Endothelial cell of umbilical vein (primary cell): Measurements from ENCODE around the gene NOX5. TPM values are rescaled to one million over a fixed set of nuclear protein-coding genes. Genes with fewer than 3 reads are reported as not detected.

Source experiments
- BruUV-seq: library from RNA; stranded (reverse); fragments of 400-500 nt; replicated peaks from 2 replicates; lab custom pipeline; 2021; lab: Mats Ljungman, UMichigan
- CTCF ChIA-PET: fragments of 300-600, 350-600 bp; sonication (Branson Sonifier 250); formaldehyde crosslinking; loops from one replicate; lab custom pipeline; 2021; ENCODE audit warnings: antibody characterized with exemption, inconsistent platforms; lab: Charles Lee
- POLR2A ChIA-PET: fragments of 300-600, 350-600 bp; sonication (Branson Sonifier 250); formaldehyde crosslinking; loops from one replicate; lab custom pipeline; 2021; ENCODE audit warnings: antibody characterized with exemption, inconsistent platforms; lab: Charles Lee
- DNase-seq: peaks from one replicate; pipeline ENCODE4 v3.0.0-alpha.2; 2011; ENCODE audit warnings: low read depth, low spot score
- FAIRE-seq: peaks from 2 replicates; lab custom pipeline; 2011; peaks lifted over from hg19 to GRCh38; lab: Jason Lieb, UNC
- H2AFZ ChIP-seq: 2 replicates; pipeline ENCODE4 v1.6.0; 2012; ENCODE audit warnings: low read depth, low read length, control low read depth, inconsistent platforms
- H3K27ac ChIP-seq: 2 replicates; pipeline ENCODE4 v1.5.1; 2011; ENCODE audit warnings: low read depth, mild to moderate bottlenecking, control low read depth, low read length, moderate library complexity; ENCODE audit not compliant: insufficient read depth
- H3K27me3 ChIP-seq, 2 experiments: 2 replicates each; pipeline versions ENCODE4 v1.6.0 to v1.6.1; 2011; ENCODE audit warnings: low read length in 2 of 2, mixed read lengths in 1 of 2; ENCODE audit not compliant: control insufficient read depth in 2 of 2, insufficient read depth in 2 of 2
- H3K36me3 ChIP-seq, 2 experiments: 2 replicates in 1 of 2; 3 replicates in 1 of 2; pipeline ENCODE4 v1.5.1; 2011; ENCODE audit warnings: low read length in 2 of 2, mild to moderate bottlenecking in 1 of 2, moderate library complexity in 1 of 2; ENCODE audit not compliant: control insufficient read depth in 2 of 2, insufficient read depth in 2 of 2; ENCODE audit errors: extremely low read depth in 1 of 2
- H3K4me1 ChIP-seq: 3 replicates; pipeline ENCODE4 v1.5.1; 2011; ENCODE audit warnings: mild to moderate bottlenecking, low read length; ENCODE audit not compliant: control insufficient read depth, insufficient read depth; ENCODE audit errors: extremely low read depth
- H3K4me2 ChIP-seq: 2 replicates; pipeline ENCODE4 v1.6.1; 2011; ENCODE audit warnings: low read length, control low read depth, mixed read lengths; ENCODE audit not compliant: insufficient read depth
- H3K4me3 ChIP-seq, 3 experiments: fragments of 200-600 bp in 1 of 3; sonication (generic), shearing (Covaris generic) in 1 of 3; replicated peaks in 1 of 3; 2 replicates each; pipeline ENCODE4 v1.5.1; 2011 to 2016; ENCODE audit warnings: control low read depth in 3 of 3, low read length in 3 of 3, mild to moderate bottlenecking in 2 of 3, inconsistent platforms in 1 of 3, low read depth in 1 of 3, moderate library complexity in 1 of 3; ENCODE audit not compliant: insufficient read depth in 1 of 3
- H3K79me2 ChIP-seq: 2 replicates; pipeline ENCODE4 v1.6.0; 2012; ENCODE audit warnings: low read length, inconsistent platforms; ENCODE audit not compliant: control insufficient read depth, insufficient read depth
- H3K9ac ChIP-seq: replicated peaks from 2 replicates; pipeline ENCODE3; 2011; ENCODE audit warnings: low read length, control low read depth; ENCODE audit not compliant: insufficient read depth; ENCODE audit errors: extremely low read depth
- H3K9me1 ChIP-seq: replicated peaks from 3 replicates; pipeline ENCODE4 v1.6.0; 2011; ENCODE audit warnings: mild to moderate bottlenecking, low read length; ENCODE audit not compliant: control insufficient read depth, insufficient read depth; ENCODE audit errors: extremely low read depth
- H3K9me3 ChIP-seq: replicated peaks from 2 replicates; pipeline ENCODE4 v1.5.1; 2012; ENCODE audit warnings: low read length, inconsistent platforms; ENCODE audit not compliant: control insufficient read depth, insufficient read depth
- H4K20me1 ChIP-seq: replicated peaks from 2 replicates; pipeline ENCODE3; 2011; ENCODE audit warnings: mild to moderate bottlenecking, low read length; ENCODE audit not compliant: control insufficient read depth, insufficient read depth; ENCODE audit errors: extremely low read depth
- CTCF ChIP-seq, 2 donors: IDR thresholded peaks; 1 replicate in 1 of 2; 2 replicates in 1 of 2; pipeline ENCODE4 v1.5.1; 2011; ENCODE audit warnings: low read length in 2 of 2, mild to moderate bottlenecking in 2 of 2, moderate library complexity in 2 of 2, control low read depth in 1 of 2, inconsistent platforms in 1 of 2, low read depth in 1 of 2; ENCODE audit not compliant: insufficient read depth in 1 of 2; ENCODE audit errors: extremely low read depth in 1 of 2
- EZH2 ChIP-seq: IDR thresholded peaks from 2 replicates; pipeline ENCODE4 v1.6.1; 2012; ENCODE audit warnings: borderline replicate concordance, low read depth, mild to moderate bottlenecking, moderate library complexity, low read length, inconsistent platforms; ENCODE audit not compliant: severe bottlenecking
- FOS ChIP-seq: IDR thresholded peaks from 2 replicates; pipeline ENCODE4 v1.6.1; 2011; ENCODE audit warnings: mild to moderate bottlenecking, low read length, moderate library complexity, borderline replicate concordance; ENCODE audit not compliant: insufficient read depth
- GATA2 ChIP-seq: IDR thresholded peaks from 2 replicates; pipeline ENCODE4 v1.7.0; 2011; ENCODE audit warnings: low read depth, mild to moderate bottlenecking, moderate library complexity, mixed read lengths, low read length; ENCODE audit not compliant: insufficient read length, insufficient read depth
- JUN ChIP-seq: IDR thresholded peaks from 2 replicates; pipeline ENCODE4 v1.6.1; 2011; ENCODE audit warnings: borderline replicate concordance, low read depth; ENCODE audit not compliant: insufficient read length, insufficient read depth
- MYC ChIP-seq: IDR thresholded peaks from one replicate; pipeline ENCODE4 v1.6.1; 2011; ENCODE audit warnings: mild to moderate bottlenecking, low read depth, low read length
- POLR2A ChIP-seq: IDR thresholded peaks from 2 replicates; pipeline ENCODE4 v1.6.1; 2012; ENCODE audit warnings: low read depth, mild to moderate bottlenecking, control low read depth, low read length
- POLR2AphosphoS5 ChIP-seq: IDR thresholded peaks from 2 replicates; pipeline ENCODE4 v1.6.1; 2012; ENCODE audit warnings: low read depth, mild to moderate bottlenecking, control low read depth, low read length, moderate library complexity; ENCODE audit not compliant: insufficient read depth
- dilution Hi-C: fragments of 300-500 bp; cut with MboI; formaldehyde crosslinking; loops from one replicate; pipeline ENCODE4 v1.15.0; 2019; ENCODE audit warnings: low sequenced_read_pairs; ENCODE audit not compliant: extremely low pct_ligation_motif_present
- intact Hi-C: fragments of 100-400 bp; cut with micrococcal nuclease; formaldehyde crosslinking; loops from one replicate; pipeline ENCODE4 v1.10.0; 2022
- polyA plus RNA-seq, 4 experiments: library from polyadenylated mRNA; depleted of rRNA in 3 of 4; stranded (reverse) in 3 of 4; unstranded in 1 of 4; fragments of >200 nt; gene quantifications; 2 replicates each; pipeline versions ENCODE4 v1.2.1 to v1.2.3, GENCODE V29; 2011 to 2012; ENCODE audit warnings: missing spikeins in 1 of 4
- total RNA-seq: library from RNA; stranded (reverse); gene quantifications from 2 replicates; pipeline ENCODE4 v1.2.3, GENCODE V29; 2021
- TF ChIP-seq, protein P1 (sequence below): IDR thresholded peaks from 2 replicates; pipeline ENCODE4 v1.6.1; 2011; ENCODE audit not compliant: insufficient read depth, insufficient read length

The NOX5 gene
- total and polyA plus RNA-seq, 2 donors (not counting 3 experiments of a cell fraction or from before 2014, with no cell fraction given): 0.08 TPM; not detected in 1

DNA sequence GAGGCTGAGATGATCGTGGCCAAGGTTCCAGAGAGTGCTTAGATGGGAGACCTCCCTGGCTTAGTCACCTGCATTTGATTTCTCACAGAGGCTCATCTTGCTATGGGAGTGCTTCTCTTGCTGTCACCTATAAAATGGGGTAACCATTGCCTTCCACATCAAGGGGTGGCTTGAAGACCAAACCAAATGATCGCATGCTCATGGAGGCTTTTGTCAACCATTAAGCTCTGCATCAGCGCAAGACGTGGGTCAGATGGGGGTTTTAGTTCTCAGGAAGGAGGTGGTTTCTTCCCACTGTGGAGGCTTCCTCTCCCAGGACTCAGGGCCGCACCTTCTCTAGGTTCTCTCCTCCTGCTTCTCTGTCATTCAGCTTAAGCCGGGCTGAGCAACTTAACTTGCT lies 27.4 kb upstream of the NOX5 start:
- Histone ChIP-seq H3K36me3 (no peaks in the 10 kb centered on the region), H3K4me1 (no peaks in the 10 kb centered on the region), H4K20me1 (no peaks in the 10 kb centered on the region), H3K27me3 (peaks cover 0 to 7% of the 10 kb centered on the region in 2 experiments), H3K9ac (no peak overlapping the region), H2AFZ (no peak overlapping the region), H3K4me2 (no peak overlapping the region), H3K4me3 (no peak overlapping the region), H3K27ac (no peak overlapping the region), H3K9me1 (no peaks in the 10 kb centered on the region), H3K79me2 (no peaks in the 10 kb centered on the region), H3K9me3 (no peaks in the 10 kb centered on the region)
- TF ChIP-seq MYC (no peak), FOS (no peak), GATA2 (no peak), EZH2 (no peak), CTCF (IDR thresholded peaks at IDR 0.05; ENCODE audit: extremely low read depth in 1 of 2, insufficient read depth in 1 of 2, low read depth in 1 of 2, low read length in 2 of 2) (no peak), POLR2AphosphoS5 (no peak), JUN (no peak), POLR2A (no peak)
- TF ChIP-seq, protein P1, sequence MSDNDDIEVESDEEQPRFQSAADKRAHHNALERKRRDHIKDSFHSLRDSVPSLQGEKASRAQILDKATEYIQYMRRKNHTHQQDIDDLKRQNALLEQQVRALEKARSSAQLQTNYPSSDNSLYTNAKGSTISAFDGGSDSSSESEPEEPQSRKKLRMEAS: no peak
- BruUV-seq: no TSS peak
- dilution Hi-C loops (no loop called here), intact Hi-C loops (no loop called here)
- ChIA-PET CTCF (interaction anchor here (1.4 kb wide), 1 partner anchor 13 kb away, joined by 3 read pairs; no protein-coding TSS in a partner anchor), POLR2A (no interaction called here)
- DNase-seq (no peak), FAIRE-seq (no peak)
